ENCODE results near the gene PEX26.

DNA sequence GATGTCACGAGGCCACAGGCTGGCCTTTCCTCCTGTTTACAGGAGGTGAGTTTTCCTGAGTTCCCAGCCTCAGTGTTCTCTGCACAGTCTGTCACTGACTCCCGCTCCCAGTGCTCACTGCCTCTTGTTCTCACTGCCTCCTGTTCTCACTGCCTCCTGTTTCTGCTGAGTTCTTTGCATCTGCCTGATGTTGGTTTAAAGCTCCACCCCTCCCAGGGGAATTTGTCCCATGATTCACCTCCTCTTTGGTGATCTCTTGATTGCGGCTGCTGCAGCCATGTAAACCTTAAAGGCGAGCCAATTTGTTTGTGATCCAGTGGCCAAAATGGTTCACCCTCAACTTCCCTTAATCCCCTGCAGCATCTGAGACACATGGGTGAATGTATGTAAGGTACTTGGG, 26.8 kb downstream of the PEX26 start:
- TF ChIP-seq, protein P1, sequence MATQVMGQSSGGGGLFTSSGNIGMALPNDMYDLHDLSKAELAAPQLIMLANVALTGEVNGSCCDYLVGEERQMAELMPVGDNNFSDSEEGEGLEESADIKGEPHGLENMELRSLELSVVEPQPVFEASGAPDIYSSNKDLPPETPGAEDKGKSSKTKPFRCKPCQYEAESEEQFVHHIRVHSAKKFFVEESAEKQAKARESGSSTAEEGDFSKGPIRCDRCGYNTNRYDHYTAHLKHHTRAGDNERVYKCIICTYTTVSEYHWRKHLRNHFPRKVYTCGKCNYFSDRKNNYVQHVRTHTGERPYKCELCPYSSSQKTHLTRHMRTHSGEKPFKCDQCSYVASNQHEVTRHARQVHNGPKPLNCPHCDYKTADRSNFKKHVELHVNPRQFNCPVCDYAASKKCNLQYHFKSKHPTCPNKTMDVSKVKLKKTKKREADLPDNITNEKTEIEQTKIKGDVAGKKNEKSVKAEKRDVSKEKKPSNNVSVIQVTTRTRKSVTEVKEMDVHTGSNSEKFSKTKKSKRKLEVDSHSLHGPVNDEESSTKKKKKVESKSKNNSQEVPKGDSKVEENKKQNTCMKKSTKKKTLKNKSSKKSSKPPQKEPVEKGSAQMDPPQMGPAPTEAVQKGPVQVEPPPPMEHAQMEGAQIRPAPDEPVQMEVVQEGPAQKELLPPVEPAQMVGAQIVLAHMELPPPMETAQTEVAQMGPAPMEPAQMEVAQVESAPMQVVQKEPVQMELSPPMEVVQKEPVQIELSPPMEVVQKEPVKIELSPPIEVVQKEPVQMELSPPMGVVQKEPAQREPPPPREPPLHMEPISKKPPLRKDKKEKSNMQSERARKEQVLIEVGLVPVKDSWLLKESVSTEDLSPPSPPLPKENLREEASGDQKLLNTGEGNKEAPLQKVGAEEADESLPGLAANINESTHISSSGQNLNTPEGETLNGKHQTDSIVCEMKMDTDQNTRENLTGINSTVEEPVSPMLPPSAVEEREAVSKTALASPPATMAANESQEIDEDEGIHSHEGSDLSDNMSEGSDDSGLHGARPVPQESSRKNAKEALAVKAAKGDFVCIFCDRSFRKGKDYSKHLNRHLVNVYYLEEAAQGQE (IDR thresholded peaks at IDR 0.05; ENCODE audit: borderline replicate concordance in 1 of 2, low read depth in 1 of 2, low read length in 2 of 2), result no peak
- TF ChIP-seq YY1 (IDR thresholded peaks at IDR 0.05; ENCODE audit: insufficient read depth, insufficient replicate concordance, low read depth, low read length) (no peak), ZFP37 (CRISPR knock-in tag; IDR thresholded peaks at IDR 0.05; ENCODE audit: borderline replicate concordance) (no peak), FOXO1 (CRISPR knock-in tag; IDR thresholded peaks at IDR 0.05) (no peak), TAF1 (CRISPR knock-in tag; IDR thresholded peaks at IDR 0.05) (no peak), ZNF776 (CRISPR knock-in tag; IDR thresholded peaks at IDR 0.05) (no peak), ZNF274 (CRISPR knock-in tag; IDR thresholded peaks at IDR 0.05) (no peak), HMG20B (CRISPR knock-in tag; conservative IDR thresholded peaks at IDR 0.05) (no peak), ZNF773 (CRISPR knock-in tag; IDR thresholded peaks at IDR 0.05; ENCODE audit: borderline replicate concordance) (no peak), JUN (CRISPR knock-in tag; IDR thresholded peaks at IDR 0.05) (no peak), NR2C2 (CRISPR knock-in tag; IDR thresholded peaks at IDR 0.05; ENCODE audit: borderline replicate concordance) (no peak), NFE2 (CRISPR knock-in tag; IDR thresholded peaks at IDR 0.05) (no peak)
- TF ChIP-seq, protein P2, sequence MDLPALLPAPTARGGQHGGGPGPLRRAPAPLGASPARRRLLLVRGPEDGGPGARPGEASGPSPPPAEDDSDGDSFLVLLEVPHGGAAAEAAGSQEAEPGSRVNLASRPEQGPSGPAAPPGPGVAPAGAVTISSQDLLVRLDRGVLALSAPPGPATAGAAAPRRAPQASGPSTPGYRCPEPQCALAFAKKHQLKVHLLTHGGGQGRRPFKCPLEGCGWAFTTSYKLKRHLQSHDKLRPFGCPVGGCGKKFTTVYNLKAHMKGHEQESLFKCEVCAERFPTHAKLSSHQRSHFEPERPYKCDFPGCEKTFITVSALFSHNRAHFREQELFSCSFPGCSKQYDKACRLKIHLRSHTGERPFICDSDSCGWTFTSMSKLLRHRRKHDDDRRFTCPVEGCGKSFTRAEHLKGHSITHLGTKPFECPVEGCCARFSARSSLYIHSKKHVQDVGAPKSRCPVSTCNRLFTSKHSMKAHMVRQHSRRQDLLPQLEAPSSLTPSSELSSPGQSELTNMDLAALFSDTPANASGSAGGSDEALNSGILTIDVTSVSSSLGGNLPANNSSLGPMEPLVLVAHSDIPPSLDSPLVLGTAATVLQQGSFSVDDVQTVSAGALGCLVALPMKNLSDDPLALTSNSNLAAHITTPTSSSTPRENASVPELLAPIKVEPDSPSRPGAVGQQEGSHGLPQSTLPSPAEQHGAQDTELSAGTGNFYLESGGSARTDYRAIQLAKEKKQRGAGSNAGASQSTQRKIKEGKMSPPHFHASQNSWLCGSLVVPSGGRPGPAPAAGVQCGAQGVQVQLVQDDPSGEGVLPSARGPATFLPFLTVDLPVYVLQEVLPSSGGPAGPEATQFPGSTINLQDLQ (CRISPR knock-in tag; IDR thresholded peaks at IDR 0.05), result no peak
- TF ChIP-seq, protein P3, sequence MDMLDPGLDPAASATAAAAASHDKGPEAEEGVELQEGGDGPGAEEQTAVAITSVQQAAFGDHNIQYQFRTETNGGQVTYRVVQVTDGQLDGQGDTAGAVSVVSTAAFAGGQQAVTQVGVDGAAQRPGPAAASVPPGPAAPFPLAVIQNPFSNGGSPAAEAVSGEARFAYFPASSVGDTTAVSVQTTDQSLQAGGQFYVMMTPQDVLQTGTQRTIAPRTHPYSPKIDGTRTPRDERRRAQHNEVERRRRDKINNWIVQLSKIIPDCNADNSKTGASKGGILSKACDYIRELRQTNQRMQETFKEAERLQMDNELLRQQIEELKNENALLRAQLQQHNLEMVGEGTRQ (IDR thresholded peaks at IDR 0.05; ENCODE audit: low read depth, low read length), result no peak
- TF ChIP-seq, protein P3 (CRISPR knock-in tag; IDR thresholded peaks at IDR 0.05; ENCODE audit: borderline replicate concordance), result no peak
